DMS114 treated with DMSO at 0.1 percent for 48 hours (cell line): ENCODE data around the gene CATSPERZ.
"Not testable (repeated sequence)": the region's sequence is repeated elsewhere in the genome, so short reads cannot be mapped to it uniquely, and the experiment has no call there.

ENCODE experiments used
- DNase-seq: peaks from one replicate; lab custom pipeline; 2025; ENCODE audit not compliant: unreplicated experiment; lab: John Stamatoyannopoulos, UW

Gene CATSPERZ

GRCh38 chr11:64317961-64318765 is 18.0 kb downstream of the CATSPERZ start, which contains the start of gene PRDX5:
PRDX5 (plus strand) TSS chr11:64318121; CDS start chr11:64318216, 95 bp downstream.
- peak; percentile 93 for DNase-seq

GRCh38 chr11:64318766-64319761 is 18.9 kb downstream of the CATSPERZ start:
- no peak for DNase-seq

GRCh38 chr11:64320556-64320955 is 20.4 kb downstream of the CATSPERZ start:
- no peak for DNase-seq

GRCh38 chr11:64321026-64321425 is 20.9 kb downstream of the CATSPERZ start:
- DNase-seq: no peak

DNA sequence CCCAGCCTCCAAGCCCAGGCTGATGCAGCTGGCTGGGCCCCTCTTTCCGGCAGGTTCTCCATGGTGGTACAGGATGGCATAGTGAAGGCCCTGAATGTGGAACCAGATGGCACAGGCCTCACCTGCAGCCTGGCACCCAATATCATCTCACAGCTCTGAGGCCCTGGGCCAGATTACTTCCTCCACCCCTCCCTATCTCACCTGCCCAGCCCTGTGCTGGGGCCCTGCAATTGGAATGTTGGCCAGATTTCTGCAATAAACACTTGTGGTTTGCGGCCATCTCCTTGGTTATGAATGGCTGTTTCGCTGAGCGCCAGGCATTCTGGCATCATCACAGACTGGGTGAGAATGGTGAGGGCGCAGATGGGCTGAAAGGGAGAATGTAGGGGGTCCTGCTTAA is 21.4 kb downstream of the CATSPERZ start:
- no peak for DNase-seq

DNA sequence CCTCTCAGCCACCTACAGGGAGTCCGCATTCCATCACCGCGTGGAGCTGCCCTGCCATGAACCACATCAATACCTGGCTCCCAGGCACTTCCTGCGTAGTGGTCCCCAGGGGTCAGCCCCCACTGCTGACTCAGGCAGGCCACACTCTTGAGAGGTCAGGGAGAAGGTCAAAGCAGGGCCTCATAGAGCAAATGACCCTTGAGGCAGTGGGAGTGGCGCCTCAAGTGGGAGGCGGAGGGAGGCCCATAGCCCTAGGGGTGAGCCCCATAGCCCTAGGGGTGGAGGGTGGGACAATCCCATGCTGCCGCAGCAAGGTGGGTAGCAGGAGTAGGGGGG is 22.7 kb downstream of the CATSPERZ start:
- no peak for DNase-seq

- no peak for DNase-seq
Measured at GRCh38 chr11:64323373-64323772, 23.2 kb downstream of the CATSPERZ start.

DNA sequence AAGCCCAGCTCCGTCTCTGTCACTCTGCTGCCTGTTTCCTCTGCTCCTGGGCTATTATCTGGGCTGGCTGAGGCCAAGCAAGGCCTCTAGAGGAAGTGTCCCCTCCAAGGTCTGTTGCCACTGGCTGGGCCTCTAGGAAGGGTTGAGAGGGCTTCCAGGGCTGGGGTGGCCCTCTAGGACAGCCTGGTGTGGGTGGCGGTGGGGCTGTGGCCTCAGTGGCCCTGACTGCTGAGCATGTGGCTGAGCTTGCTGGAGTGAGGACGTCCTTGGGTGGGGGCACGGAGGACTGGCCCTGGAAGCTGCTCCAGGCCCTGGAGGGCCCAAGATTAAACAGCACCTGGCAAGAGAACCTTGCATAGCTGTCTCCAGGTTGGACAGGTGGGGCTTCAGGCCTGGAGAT is 23.8 kb downstream of the CATSPERZ start:
- not testable (repeated sequence) for DNase-seq

- no peak for DNase-seq
Measured at GRCh38 chr11:64324692-64325469, 24.7 kb downstream of the CATSPERZ start.

GRCh38 chr11:64327375-64327774 is 27.2 kb downstream of the CATSPERZ start:
- DNase-seq: no peak

- DNase-seq: no peak
Measured at GRCh38 chr11:64327993-64328392, 27.8 kb downstream of the CATSPERZ start.

GRCh38 chr11:64330888-64331287 is 30.7 kb downstream of the CATSPERZ start:
- no peak for DNase-seq

DNA sequence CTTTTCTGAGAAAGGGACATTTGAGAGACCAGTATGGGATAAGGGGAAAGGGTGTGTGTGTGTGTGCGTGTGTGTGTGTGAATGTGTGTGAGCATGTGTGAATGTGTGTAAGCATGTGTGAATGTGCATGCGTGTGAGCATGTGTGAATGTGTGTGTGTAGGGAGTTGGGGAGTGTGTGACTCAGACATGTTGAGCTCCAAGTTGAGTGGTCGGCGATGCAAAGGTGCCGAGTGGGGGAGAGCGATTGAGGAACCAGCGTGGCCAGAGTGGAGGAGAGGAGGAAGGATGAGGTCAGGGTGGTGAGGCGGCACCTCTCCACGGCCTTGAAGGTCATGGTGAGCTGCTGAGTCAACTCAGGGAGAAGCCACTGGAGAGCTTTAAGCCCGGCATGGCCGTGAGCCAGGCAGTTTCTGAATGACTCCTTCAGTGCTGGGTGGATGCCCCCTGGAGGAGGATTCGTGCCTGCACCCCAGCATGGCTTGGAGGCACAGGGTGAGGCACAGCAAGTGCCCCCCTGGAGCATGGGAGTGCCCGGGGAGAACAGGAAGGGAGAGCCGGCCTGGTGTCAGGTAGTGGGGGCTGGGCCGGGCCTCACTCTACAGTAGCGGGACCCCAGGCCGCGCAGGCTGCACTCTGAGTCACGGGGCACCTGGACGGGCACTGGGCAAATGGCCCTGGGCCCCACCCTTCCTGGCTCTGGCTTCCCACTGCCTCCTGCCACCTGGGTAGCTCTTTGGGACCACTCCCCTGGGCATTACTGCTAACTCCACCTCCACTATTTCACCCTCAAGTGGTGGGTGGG is 31.6 kb downstream of the CATSPERZ start:
- DNase-seq: no peak

DNA sequence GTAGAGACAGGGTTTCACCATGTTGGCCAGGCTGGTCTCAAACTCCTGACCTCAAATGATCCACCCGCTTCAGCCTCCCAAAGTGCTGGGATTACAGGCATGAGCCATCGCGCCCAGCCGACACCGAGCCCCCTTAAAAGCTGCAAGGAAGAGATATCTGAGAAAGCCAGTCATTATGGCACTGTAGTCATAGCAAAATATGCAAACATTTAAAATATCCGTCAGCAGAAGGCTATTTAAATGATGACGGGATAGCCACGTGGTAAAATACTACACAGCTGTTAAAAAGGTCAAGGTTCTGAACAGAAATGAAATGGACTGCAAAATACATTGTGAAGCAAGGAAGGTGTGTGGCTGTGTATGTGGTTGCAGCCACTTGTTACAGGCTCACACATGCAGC is 33.4 kb downstream of the CATSPERZ start:
- DNase-seq: no peak

- DNase-seq: no peak
Measured at GRCh38 chr11:64334764-64335735, 34.9 kb downstream of the CATSPERZ start.

DNA sequence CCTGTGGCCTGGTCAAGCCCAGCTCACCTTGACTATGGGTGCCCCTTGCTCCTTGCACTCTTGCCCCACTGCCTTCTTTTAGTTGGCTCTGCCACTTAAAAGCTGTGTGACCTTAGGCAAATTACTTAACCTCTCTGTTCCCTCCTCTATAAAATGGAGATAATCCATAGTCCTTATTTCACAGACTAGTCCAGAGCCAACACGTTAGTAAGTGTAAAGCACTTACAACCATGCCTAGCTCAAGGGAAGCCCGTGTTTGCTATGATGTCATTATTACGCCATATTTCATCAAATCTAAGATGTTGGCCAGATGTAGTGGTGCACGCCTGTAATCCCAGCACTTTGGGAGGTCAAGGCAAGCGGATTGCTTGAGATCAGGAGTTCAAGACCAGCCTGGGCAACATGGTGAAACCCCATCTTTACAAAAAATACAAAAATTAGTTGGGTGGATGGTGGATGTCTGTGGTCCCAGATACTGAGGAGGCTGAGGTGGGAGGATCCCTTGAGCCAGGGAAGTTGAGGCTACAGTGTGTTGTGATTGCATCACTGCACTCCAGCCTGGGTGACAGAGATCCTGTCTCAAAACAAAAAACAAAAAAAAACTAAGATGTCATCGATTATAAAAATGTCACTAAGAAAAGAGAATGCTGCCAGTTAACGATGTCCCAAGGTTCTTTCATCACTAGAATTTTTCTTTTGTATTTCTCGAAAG is 37.5 kb downstream of the CATSPERZ start:
- DNase-seq: no peak

GRCh38 chr11:64338716-64339115 is 38.6 kb downstream of the CATSPERZ start:
- no peak for DNase-seq

GRCh38 chr11:64339286-64339685 is 39.1 kb downstream of the CATSPERZ start:
- DNase-seq: no peak
